Naive thymus-derived CD4-positive, alpha-beta T cell (primary cell): ENCODE measurements around the gene KCNK16. TPM values are rescaled to one million over a fixed set of nuclear protein-coding genes. Genes with fewer than 3 reads are reported as not detected.

Experiments
- ATAC-seq: fragments of 150-1000 bp; cut with Tn5 transposase; 2 replicates; pipeline ENCODE4 v1.10.0; 2021; ENCODE audit warnings: mild to moderate bottlenecking, moderate library complexity
- CTCF ChIA-PET: fragments of 350-600 bp; sonication (Branson Sonifier 250); formaldehyde crosslinking; loops from one replicate; lab custom pipeline; 2021; ENCODE audit warnings: antibody characterized with exemption; lab: Charles Lee
- POLR2A ChIA-PET: fragments of 350-600 bp; sonication (Branson Sonifier 250); formaldehyde crosslinking; loops from one replicate; lab custom pipeline; 2021; ENCODE audit warnings: antibody characterized with exemption, inconsistent platforms; lab: Charles Lee
- DNase-seq, 9 donors: peaks; one replicate each; pipeline versions ENCODE4 v3.0.0 to v3.0.0-alpha.2; 2020 to 2022; ENCODE audit warnings: mixed read lengths in 1 of 9
- H3K27ac ChIP-seq: one replicate; pipeline ENCODE4 v1.7.0; 2013; ENCODE audit warnings: mild to moderate bottlenecking, low read depth, low read length, moderate library complexity
- H3K27me3 ChIP-seq, 2 donors: one replicate each; pipeline ENCODE4 v1.7.0; 2013; ENCODE audit warnings: low read length in 2 of 2, mild to moderate bottlenecking in 2 of 2, moderate library complexity in 2 of 2; ENCODE audit not compliant: control insufficient read depth in 2 of 2, insufficient read depth in 2 of 2
- H3K36me3 ChIP-seq, 3 experiments: 1 replicate in 2 of 3; 2 replicates in 1 of 3; pipeline ENCODE4 v1.7.0; 2013; ENCODE audit warnings: low read length in 3 of 3, mild to moderate bottlenecking in 3 of 3, moderate library complexity in 1 of 3; ENCODE audit not compliant: insufficient read depth in 3 of 3, control insufficient read depth in 2 of 3
- H3K4me1 ChIP-seq, 2 donors: one replicate each; pipeline ENCODE4 v1.7.0; 2013; ENCODE audit warnings: low read length in 2 of 2, mild to moderate bottlenecking in 2 of 2, moderate library complexity in 1 of 2; ENCODE audit not compliant: control insufficient read depth in 2 of 2, insufficient read depth in 2 of 2
- H3K4me3 ChIP-seq: 2 replicates; pipeline ENCODE4 v1.7.0; 2013; ENCODE audit warnings: mild to moderate bottlenecking, low read length
- H3K9me3 ChIP-seq, 3 experiments: 1 replicate in 2 of 3; 2 replicates in 1 of 3; pipeline ENCODE4 v1.7.0; 2013; ENCODE audit warnings: low read length in 3 of 3; ENCODE audit not compliant: control insufficient read depth in 2 of 3
- H3K27ac Mint-ChIP-seq, 9 donors: one replicate each; pipeline ENCODE4 v1.8.0; 2020 to 2022; ENCODE audit warnings: mixed read lengths in 9 of 9, mild to moderate bottlenecking in 8 of 9, moderate library complexity in 5 of 9, inconsistent platforms in 2 of 9
- H3K27me3 Mint-ChIP-seq, 5 donors: one replicate each; pipeline ENCODE4 v1.8.0; 2021 to 2022; ENCODE audit warnings: mixed read lengths in 5 of 5, mild to moderate bottlenecking in 1 of 5
- H3K36me3 Mint-ChIP-seq, 5 donors: one replicate each; pipeline ENCODE4 v1.8.0; 2020 to 2022; ENCODE audit warnings: mixed read lengths in 5 of 5, mild to moderate bottlenecking in 3 of 5, inconsistent platforms in 1 of 5
- H3K4me1 Mint-ChIP-seq, 7 donors: one replicate each; pipeline ENCODE4 v1.8.0; 2020 to 2022; ENCODE audit warnings: mixed read lengths in 7 of 7, mild to moderate bottlenecking in 3 of 7, inconsistent platforms in 1 of 7
- H3K4me3 Mint-ChIP-seq, 10 donors: one replicate each; pipeline ENCODE4 v1.8.0; 2020 to 2022; ENCODE audit warnings: mild to moderate bottlenecking in 10 of 10, mixed read lengths in 10 of 10, moderate library complexity in 6 of 10, inconsistent platforms in 2 of 10
- H3K9me3 Mint-ChIP-seq, 11 donors: one replicate each; pipeline ENCODE4 v1.8.0; 2020 to 2022; ENCODE audit warnings: mixed read lengths in 11 of 11, mild to moderate bottlenecking in 4 of 11, inconsistent platforms in 1 of 11, moderate library complexity in 1 of 11
- intact Hi-C, 2 donors: fragments of 100-400 bp; cut with micrococcal nuclease; formaldehyde crosslinking; loops; one replicate each; pipeline ENCODE4 v1.15.1; 2023
- polyA plus RNA-seq, 2 donors: library from polyadenylated mRNA; unstranded; fragments of 300-500 nt; fragmentation: Illumina TruSeq; gene quantifications; one replicate each; pipeline ENCODE4 v1.2.3, GENCODE V29; 2021
- total RNA-seq, 6 experiments: library from RNA in 5 of 6; stranded (reverse) in 5 of 6; gene quantifications; 1 replicate in 5 of 6; 2 replicates in 1 of 6; pipeline ENCODE4 v1.2.3 and lab custom pipeline; 2021 to 2026

KCNK16 gene
- total and polyA plus RNA-seq, 7 experiments from 2014 or later, result not detected

DNA sequence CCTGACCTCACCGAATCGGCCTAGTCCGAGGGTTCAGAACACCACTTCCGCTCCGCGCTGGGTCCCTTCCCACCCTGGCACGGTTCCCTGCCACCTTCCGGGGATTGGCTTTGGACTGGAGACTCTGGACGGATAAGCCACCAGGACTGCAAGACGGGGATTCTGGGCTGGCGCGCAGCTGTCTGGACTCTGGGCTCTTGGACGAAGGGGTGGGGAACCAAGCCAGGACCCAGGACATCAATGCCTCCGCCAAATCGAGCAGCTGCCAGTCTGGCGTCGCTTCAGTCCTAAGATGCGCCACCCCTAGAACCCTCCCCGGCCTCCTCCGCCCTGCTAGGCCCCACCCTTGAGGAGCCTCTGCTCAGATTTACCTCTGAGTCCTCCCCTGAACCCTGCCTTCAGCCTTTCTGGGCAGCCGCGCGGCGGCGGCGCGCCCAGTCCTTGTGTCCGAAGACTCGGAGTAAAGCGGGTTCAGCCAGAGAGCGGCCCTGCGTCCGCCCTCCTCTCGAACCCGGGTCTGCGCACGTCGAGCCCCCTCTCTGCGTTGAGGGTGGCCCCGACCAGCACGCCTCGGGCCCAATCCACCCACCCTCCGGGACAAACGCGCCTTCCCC is 9.5 kb downstream of the KCNK16 start:
- no peak for ATAC-seq
- Mint-ChIP-seq H3K4me1 (peaks cover 0 to 7% (median 0%) of the 10 kb centered on the region in 7 donors), H3K4me3 (peak overlapping the region in 2 of 10 donors; percentile 42 to 52), H3K27ac (no peak overlapping the region), H3K36me3 (no peaks in the 10 kb centered on the region), H3K27me3 (peaks cover 24 to 57% (median 44%) of the 10 kb centered on the region in 5 donors), H3K9me3 (no peaks in the 10 kb centered on the region)
- no peak for DNase-seq
- intact Hi-C loops, result no loop called here
- CTCF ChIA-PET, result no interaction called here
- POLR2A ChIA-PET, result no interaction called here
- no peaks in the 10 kb centered on the region for H3K27me3 ChIP-seq
- no peaks in the 10 kb centered on the region for H3K4me1 ChIP-seq
- no peak overlapping the region for H3K4me3 ChIP-seq
- no peaks in the 10 kb centered on the region for H3K9me3 ChIP-seq
- no peak overlapping the region for H3K27ac ChIP-seq
- no peaks in the 10 kb centered on the region for H3K36me3 ChIP-seq

DNA sequence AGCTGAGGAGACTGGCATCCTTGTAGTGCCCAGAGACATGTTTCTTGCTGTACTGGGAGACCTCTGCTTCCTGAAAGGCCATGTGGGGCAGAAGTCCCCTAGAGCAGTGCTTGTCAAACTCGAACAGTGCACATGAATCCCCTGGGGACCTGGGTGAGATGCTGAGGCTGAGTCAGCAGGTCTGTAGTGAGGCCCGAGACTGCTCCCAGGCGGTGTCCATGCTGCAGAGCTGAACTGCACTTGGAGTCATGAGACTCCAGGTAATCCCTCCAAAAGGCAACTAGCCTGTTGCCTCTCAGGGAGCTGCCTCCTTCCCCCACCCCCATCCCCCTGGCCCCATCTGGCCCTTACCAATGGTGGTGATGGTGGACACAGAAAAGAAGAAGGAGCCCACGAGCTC is 12.0 kb downstream of the KCNK16 start:
- H3K36me3 ChIP-seq, result no peaks in the 10 kb centered on the region
- no peaks in the 10 kb centered on the region for H3K36me3 Mint-ChIP-seq
- ChIA-PET POLR2A (no interaction called here), CTCF (interaction anchor here (0.6 to 2.0 kb wide), 7 partner anchors 19 to 442 kb away, joined by 3 to 9 read pairs (median 4); no protein-coding TSS in a partner anchor)
- H3K4me1 Mint-ChIP-seq, result peaks cover 0 to 7% (median 0%) of the 10 kb centered on the region in 7 donors
- no peaks in the 10 kb centered on the region for H3K9me3 Mint-ChIP-seq
- intact Hi-C loops, result loop anchor here (1.0 kb wide), 4 partner anchors 144 to 438 kb away; no protein-coding TSS in a partner anchor
- no peak overlapping the region for H3K4me3 Mint-ChIP-seq
- DNase-seq, result no peak
- H3K27me3 Mint-ChIP-seq, result peaks cover 24 to 48% (median 28%) of the 10 kb centered on the region in 5 donors
- no peak for ATAC-seq
- no peaks in the 10 kb centered on the region for H3K9me3 ChIP-seq
- H3K27me3 ChIP-seq, result no peaks in the 10 kb centered on the region
- H3K27ac ChIP-seq, result no peak overlapping the region
- no peaks in the 10 kb centered on the region for H3K4me1 ChIP-seq
- no peak overlapping the region for H3K27ac Mint-ChIP-seq
- H3K4me3 ChIP-seq, result no peak overlapping the region

DNA sequence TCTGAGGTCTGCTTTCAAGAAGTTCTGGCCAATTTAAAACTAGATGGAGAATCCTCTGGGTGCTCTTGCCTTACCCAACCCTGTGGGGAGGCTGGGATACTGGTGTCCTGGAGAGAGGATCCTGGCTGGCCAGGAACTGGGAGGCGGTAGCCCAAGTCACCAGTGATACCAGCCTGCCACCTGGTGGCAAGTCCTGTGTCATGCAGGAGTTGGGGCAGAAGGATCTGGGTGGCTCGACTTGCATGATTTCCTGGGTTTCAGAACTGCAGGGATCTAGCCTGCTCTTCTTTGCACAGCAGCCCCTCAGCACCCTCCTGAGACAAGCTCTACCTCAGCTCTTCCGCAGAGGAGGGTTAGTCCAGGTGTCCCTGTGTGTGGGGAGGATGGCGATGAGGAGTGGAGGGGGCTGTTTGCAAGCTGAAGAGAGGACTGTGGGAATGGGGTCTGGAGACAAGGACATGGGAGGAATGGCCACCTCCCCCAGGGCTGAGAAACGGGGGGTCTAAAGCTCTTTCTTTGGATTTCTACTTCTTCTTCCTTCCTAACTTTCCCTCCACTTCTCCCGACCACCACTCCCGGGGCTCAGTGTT is 12.5 kb downstream of the KCNK16 start:
- no peaks in the 10 kb centered on the region for H3K27me3 ChIP-seq
- no peaks in the 10 kb centered on the region for H3K4me1 ChIP-seq
- no peak overlapping the region for H3K27ac ChIP-seq
- Mint-ChIP-seq H3K9me3 (peaks cover 0 to 2% (median 0%) of the 10 kb centered on the region in 11 donors), H3K4me3 (no peak overlapping the region), H3K4me1 (peaks cover 0 to 7% (median 0%) of the 10 kb centered on the region in 7 donors), H3K27ac (no peak overlapping the region), H3K36me3 (no peaks in the 10 kb centered on the region), H3K27me3 (peaks cover 21 to 43% (median 23%) of the 10 kb centered on the region in 5 donors)
- ATAC-seq (peak; percentile 69), DNase-seq (peak in 8 of 9 donors; percentile 23 to 70 (median 31))
- no peaks in the 10 kb centered on the region for H3K36me3 ChIP-seq
- no peaks in the 10 kb centered on the region for H3K9me3 ChIP-seq
- H3K4me3 ChIP-seq, result no peak overlapping the region
- intact Hi-C loops, result loop anchor here (1.0 kb wide), 4 partner anchors 144 to 438 kb away; no protein-coding TSS in a partner anchor
- CTCF ChIA-PET, result interaction anchor here (1.0 to 2.0 kb wide), 7 partner anchors 143 to 441 kb away, joined by 3 to 9 read pairs (median 3); no protein-coding TSS in a partner anchor
- POLR2A ChIA-PET, result no interaction called here

DNA sequence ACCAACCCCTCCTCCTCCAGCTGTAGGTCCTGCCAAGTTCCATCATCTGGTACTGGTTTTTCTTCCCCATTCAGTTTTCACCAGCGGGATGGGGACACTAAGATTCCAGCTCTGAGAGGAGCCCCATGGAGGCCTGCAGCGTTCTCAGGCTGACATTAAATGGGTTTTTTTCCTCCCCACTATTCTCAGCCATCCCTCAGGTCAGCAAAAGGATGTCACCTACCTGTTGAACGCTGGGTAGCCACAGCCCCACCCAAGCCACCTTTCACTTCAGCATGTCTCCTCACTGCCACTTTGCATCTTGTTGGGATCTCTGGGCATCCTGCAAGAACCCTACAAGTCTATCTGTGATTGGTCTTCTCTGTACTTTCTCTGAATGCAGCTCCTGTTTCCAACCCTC is 15.0 kb downstream of the KCNK16 start:
- no peak overlapping the region for H3K4me3 ChIP-seq
- DNase-seq (no peak), ATAC-seq (no peak)
- no peaks in the 10 kb centered on the region for H3K9me3 ChIP-seq
- CTCF ChIA-PET, result interaction anchor here (1.2 to 2.0 kb wide), 3 partner anchors 310 to 438 kb away, joined by 3 to 5 read pairs (median 4); no protein-coding TSS in a partner anchor
- no peak overlapping the region for H3K4me3 Mint-ChIP-seq
- no peak overlapping the region for H3K27ac ChIP-seq
- H3K4me1 ChIP-seq, result no peaks in the 10 kb centered on the region
- intact Hi-C loops, result no loop called here
- no peak overlapping the region for H3K27ac Mint-ChIP-seq
- POLR2A ChIA-PET, result no interaction called here
- H3K4me1 Mint-ChIP-seq, result peaks cover 0 to 8% (median 6%) of the 10 kb centered on the region in 7 donors
- peaks cover 0 to 2% (median 0%) of the 10 kb centered on the region in 11 donors for H3K9me3 Mint-ChIP-seq
- H3K27me3 ChIP-seq, result no peaks in the 10 kb centered on the region
- H3K36me3 ChIP-seq, result no peaks in the 10 kb centered on the region
- no peaks in the 10 kb centered on the region for H3K36me3 Mint-ChIP-seq
- peaks cover 15 to 23% (median 17%) of the 10 kb centered on the region in 5 donors for H3K27me3 Mint-ChIP-seq

DNA sequence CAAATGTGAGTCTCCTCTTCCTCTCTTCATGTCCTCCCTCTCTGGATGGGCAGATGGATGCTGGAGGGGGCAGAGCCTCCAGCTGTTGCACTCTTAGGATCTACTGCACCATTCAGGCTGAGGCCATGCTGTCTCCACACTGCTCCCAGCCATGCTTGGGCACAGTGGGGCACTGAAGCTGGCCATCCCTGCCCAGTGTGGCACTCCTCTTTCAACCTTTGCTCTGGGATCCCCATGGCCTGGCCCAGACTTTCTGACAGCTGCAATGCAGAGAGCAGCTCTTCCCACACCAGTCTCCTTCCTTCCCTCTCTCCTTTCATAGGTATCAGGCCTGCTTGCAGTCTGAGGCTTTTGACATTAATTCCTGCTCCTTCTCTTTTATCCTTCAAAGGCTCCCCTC is 17.6 kb downstream of the KCNK16 start:
- Histone ChIP-seq H3K27me3 (no peaks in the 10 kb centered on the region), H3K9me3 (no peaks in the 10 kb centered on the region), H3K4me1 (no peaks in the 10 kb centered on the region), H3K36me3 (no peaks in the 10 kb centered on the region), H3K27ac (no peak overlapping the region), H3K4me3 (no peak overlapping the region)
- Mint-ChIP-seq H3K36me3 (no peaks in the 10 kb centered on the region), H3K9me3 (peaks cover 0 to 2% (median 0%) of the 10 kb centered on the region in 11 donors), H3K4me3 (no peak overlapping the region), H3K27me3 (peaks cover 0 to 8% (median under 1%) of the 10 kb centered on the region in 5 donors), H3K4me1 (peaks cover 0 to 9% (median 4%) of the 10 kb centered on the region in 7 donors), H3K27ac (peak overlapping the region in 1 of 9 donors; percentile 48)
- ATAC-seq (no peak), DNase-seq (no peak)
- ChIA-PET CTCF (interaction anchor here (1.0 to 1.2 kb wide), 5 partner anchors 138 to 435 kb away, joined by 3 to 5 read pairs (median 3); no protein-coding TSS in a partner anchor), POLR2A (no interaction called here)
- intact Hi-C loops, result no loop called here

DNA sequence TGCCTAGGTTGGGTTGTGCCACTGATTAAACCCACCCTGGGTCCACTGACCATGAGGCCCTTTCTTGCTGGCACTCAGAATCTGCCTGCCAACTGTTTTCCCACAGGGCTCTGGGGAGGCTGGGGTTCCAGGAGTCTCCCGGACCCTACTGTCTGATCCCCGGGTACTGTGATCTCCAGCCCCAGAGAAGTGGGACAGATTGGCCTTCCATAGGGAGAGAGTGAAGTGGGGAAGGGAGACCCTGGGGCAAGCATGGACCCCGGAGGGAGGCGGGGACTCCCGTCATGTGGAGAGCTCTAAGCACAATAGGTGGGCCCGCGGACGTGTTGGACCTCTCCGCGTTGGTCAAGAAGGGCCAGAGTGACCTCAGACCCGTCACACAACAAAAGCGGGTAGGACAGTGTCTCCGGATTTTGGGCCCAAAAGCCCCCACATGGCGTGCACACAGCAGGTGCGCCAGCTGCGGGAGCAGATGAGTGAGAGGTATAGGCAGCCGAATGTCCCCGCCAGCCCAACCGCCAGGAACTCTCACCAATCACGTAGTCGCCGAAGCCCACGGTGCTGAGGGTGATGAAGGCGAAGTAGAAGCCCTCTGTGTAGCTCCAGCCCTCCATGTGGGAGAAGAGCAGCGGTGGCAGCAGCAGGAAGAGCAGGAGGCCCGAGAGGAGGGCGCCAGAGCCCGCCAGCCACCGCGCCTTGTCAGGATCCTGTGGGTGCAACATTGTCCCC is 18.9 kb downstream of the KCNK16 start:
- no peaks in the 10 kb centered on the region for H3K27me3 ChIP-seq
- peaks cover 0 to 2% (median 0%) of the 10 kb centered on the region in 11 donors for H3K9me3 Mint-ChIP-seq
- POLR2A ChIA-PET, result interaction anchor here (1.2 kb wide), 1 partner anchor 427 kb away, joined by 4 read pairs; no protein-coding TSS in a partner anchor
- no peaks in the 10 kb centered on the region for H3K36me3 Mint-ChIP-seq
- intact Hi-C loops, result loop anchor here (1.0 kb wide), 9 partner anchors 74 to 431 kb away; partner anchors contain the start of gene KCNK5 (in 1 of the 2)
- CTCF ChIA-PET, result interaction anchor here (0.7 to 3.2 kb wide), 13 partner anchors 17 to 432 kb away, joined by 3 to 26 read pairs (median 7); no protein-coding TSS in a partner anchor
- H3K9me3 ChIP-seq, result no peaks in the 10 kb centered on the region
- no peak for ATAC-seq
- H3K4me3 Mint-ChIP-seq, result peak overlapping the region in 1 of 10 donors; percentile 80
- no peak for DNase-seq
- H3K27ac ChIP-seq, result no peak overlapping the region
- H3K27me3 Mint-ChIP-seq, result peaks cover 0 to 6% (median 0%) of the 10 kb centered on the region in 5 donors
- H3K4me1 Mint-ChIP-seq, result peaks cover 0 to 9% (median 4%) of the 10 kb centered on the region in 7 donors
- H3K27ac Mint-ChIP-seq, result peak overlapping the region in 1 of 9 donors; percentile 22
- H3K4me1 ChIP-seq, result no peaks in the 10 kb centered on the region
- no peaks in the 10 kb centered on the region for H3K36me3 ChIP-seq
- no peak overlapping the region for H3K4me3 ChIP-seq
